Measurements from ENCODE around the gene GALNTL6. TPM values are rescaled to one million over a fixed set of nuclear protein-coding genes. Genes with fewer than 3 reads are reported as not detected.

The GALNTL6 gene
- total and polyA plus RNA-seq, 7 donors: 0.14 to 2.5 (median 0.42) TPM; not detected in 1

- no peaks in the 10 kb centered on the region for H3K9me3 ChIP-seq
- no peaks in the 10 kb centered on the region for H3K27me3 ChIP-seq
- no peak overlapping the region for H3K4me3 ChIP-seq
- DNase-seq: no peak
- WGBS, 2 donors: 40 to 71% methylated on average over 3 of the region's 3 CpGs
- no peaks in the 10 kb centered on the region for H3K4me1 ChIP-seq
- intact Hi-C loops (cut with DNase I): no loop called here
- no peak overlapping the region for H3K27ac ChIP-seq
- H3K36me3 ChIP-seq: no peaks in the 10 kb centered on the region
- no peak for TF ChIP-seq POLR2A (IDR thresholded peaks at IDR 0.05)
- no peak for TF ChIP-seq CTCF (IDR thresholded peaks at IDR 0.05)
- TF ChIP-seq POLR2AphosphoS5 (IDR thresholded peaks at IDR 0.05): no peak
- TF ChIP-seq EP300 (IDR thresholded peaks at IDR 0.05): no peak
Measured at GRCh38 chr4:172942840-172943239, 1129.6 kb downstream of the GALNTL6 start.

- TF ChIP-seq POLR2A (IDR thresholded peaks at IDR 0.05) (no peak), POLR2AphosphoS5 (IDR thresholded peaks at IDR 0.05) (no peak)
- no peaks in the 10 kb centered on the region for H3K9me3 ChIP-seq
- no peaks in the 10 kb centered on the region for H3K27me3 ChIP-seq
- no peak overlapping the region for H3K27ac ChIP-seq
- intact Hi-C loops (cut with DNase I): no loop called here
- DNase-seq: no peak
- no peaks in the 10 kb centered on the region for H3K4me1 ChIP-seq
- H3K4me3 ChIP-seq: no peak overlapping the region
- no peaks in the 10 kb centered on the region for H3K36me3 ChIP-seq
Measured at GRCh38 chr4:172945611-172946010, 1132.4 kb downstream of the GALNTL6 start.

GRCh38 chr4:172946503-172946902, 1133.3 kb downstream of the GALNTL6 start:
- Histone ChIP-seq H3K9me3 (no peaks in the 10 kb centered on the region), H3K4me1 (no peaks in the 10 kb centered on the region), H3K27me3 (no peaks in the 10 kb centered on the region), H3K36me3 (no peaks in the 10 kb centered on the region), H3K27ac (no peak overlapping the region), H3K4me3 (no peak overlapping the region)
- no peak for TF ChIP-seq CTCF (IDR thresholded peaks at IDR 0.05)
- no peak for TF ChIP-seq POLR2A (IDR thresholded peaks at IDR 0.05)
- TF ChIP-seq POLR2AphosphoS5 (IDR thresholded peaks at IDR 0.05): no peak
- TF ChIP-seq EP300 (IDR thresholded peaks at IDR 0.05): no peak
- no peak for DNase-seq
- WGBS, 2 donors: 49 to 85% methylated on average over 1 of the region's 1 CpG
- intact Hi-C loops (cut with DNase I): no loop called here

- Histone ChIP-seq H3K27me3 (no peaks in the 10 kb centered on the region), H3K9me3 (no peaks in the 10 kb centered on the region), H3K27ac (no peak overlapping the region), H3K4me1 (no peaks in the 10 kb centered on the region), H3K4me3 (no peak overlapping the region), H3K36me3 (no peaks in the 10 kb centered on the region)
- DNase-seq: no peak
- WGBS, 2 donors: 13 to 48% methylated on average over 3 of the region's 3 CpGs
- no peak for TF ChIP-seq EP300 (IDR thresholded peaks at IDR 0.05)
- TF ChIP-seq POLR2A (IDR thresholded peaks at IDR 0.05): no peak
- no peak for TF ChIP-seq CTCF (IDR thresholded peaks at IDR 0.05)
- no peak for TF ChIP-seq POLR2AphosphoS5 (IDR thresholded peaks at IDR 0.05)
- intact Hi-C loops (cut with DNase I): no loop called here
Measured at GRCh38 chr4:172947594-172947993, 1134.4 kb downstream of the GALNTL6 start.

GRCh38 chr4:172950990-172951389, 1137.8 kb downstream of the GALNTL6 start:
- Histone ChIP-seq H3K27me3 (no peaks in the 10 kb centered on the region), H3K4me1 (no peaks in the 10 kb centered on the region), H3K36me3 (no peaks in the 10 kb centered on the region), H3K27ac (no peak overlapping the region), H3K9me3 (no peaks in the 10 kb centered on the region), H3K4me3 (no peak overlapping the region)
- TF ChIP-seq EP300 (IDR thresholded peaks at IDR 0.05) (no peak), POLR2AphosphoS5 (IDR thresholded peaks at IDR 0.05) (no peak), CTCF (IDR thresholded peaks at IDR 0.05) (no peak), POLR2A (IDR thresholded peaks at IDR 0.05) (no peak)
- 94 to 96% methylated on average over 2 of the region's 2 CpGs for WGBS, 2 donors
- no peak for DNase-seq
- intact Hi-C loops (cut with DNase I): no loop called here
